Activated CD8-positive, alpha-beta T cell treated with anti-CD3 and anti-CD28 coated beads for 36 hours (primary cell): Measurements from ENCODE around the gene PRODH2. TPM values are rescaled to one million over a fixed set of nuclear protein-coding genes. Genes with fewer than 3 reads are reported as not detected.

Source experiments
- ATAC-seq: fragments of 200-7000 bp; cut with Tn5 transposase; one replicate; pipeline ENCODE4 v1.10.0; 2021; ENCODE audit warnings: mild to moderate bottlenecking, moderate library complexity
- CTCF ChIA-PET: fragments of 350-600 bp; sonication (Branson Sonifier 250); formaldehyde crosslinking; loops from one replicate; lab custom pipeline; 2021; ENCODE audit warnings: antibody characterized with exemption; lab: Charles Lee
- POLR2A ChIA-PET: fragments of 350-600 bp; sonication (Branson Sonifier 250); formaldehyde crosslinking; loops from one replicate; lab custom pipeline; 2021; ENCODE audit warnings: antibody characterized with exemption; lab: Charles Lee
- DNase-seq: peaks from one replicate; pipeline ENCODE4 v3.0.0-alpha.2; 2020
- H3K27ac Mint-ChIP-seq: one replicate; pipeline ENCODE4 v1.8.0; 2021; ENCODE audit warnings: mild to moderate bottlenecking, mixed read lengths
- H3K27me3 Mint-ChIP-seq: one replicate; pipeline ENCODE4 v1.8.0; 2021; ENCODE audit warnings: mixed read lengths
- H3K36me3 Mint-ChIP-seq: one replicate; pipeline ENCODE4 v1.8.0; 2021; ENCODE audit warnings: low read depth, mixed read lengths
- H3K4me1 Mint-ChIP-seq: one replicate; pipeline ENCODE4 v1.8.0; 2021; ENCODE audit warnings: low read depth, mixed read lengths
- H3K4me3 Mint-ChIP-seq: one replicate; pipeline ENCODE4 v1.8.0; 2021; ENCODE audit warnings: mild to moderate bottlenecking, moderate library complexity, mixed read lengths
- H3K9me3 Mint-ChIP-seq: one replicate; pipeline ENCODE4 v1.8.0; 2021; ENCODE audit warnings: mixed read lengths
- intact Hi-C: fragments of 100-400 bp; cut with micrococcal nuclease; formaldehyde crosslinking; loops from one replicate; pipeline ENCODE4 v1.10.0; 2022
- total RNA-seq, 2 experiments: library from RNA; stranded (reverse); gene quantifications; one replicate each; pipeline ENCODE4 v1.2.3, GENCODE V29; 2021
- TF ChIP-seq, protein P1 (sequence below): fragments of 200-600 bp; IDR thresholded peaks from one replicate; pipeline ENCODE4 v1.8.0; 2022; ENCODE audit warnings: antibody characterized with exemption, mild to moderate bottlenecking

The PRODH2 gene
- total RNA-seq, 2 experiments from 2014 or later = not detected

GRCh38 chr19:35754370-35755130 is 58.1 kb downstream of the PRODH2 start:
- ATAC-seq = no peak
- H3K9me3 Mint-ChIP-seq = no peaks in the 10 kb centered on the region
- H3K4me3 Mint-ChIP-seq = no peak overlapping the region
- TF ChIP-seq, protein P1, sequence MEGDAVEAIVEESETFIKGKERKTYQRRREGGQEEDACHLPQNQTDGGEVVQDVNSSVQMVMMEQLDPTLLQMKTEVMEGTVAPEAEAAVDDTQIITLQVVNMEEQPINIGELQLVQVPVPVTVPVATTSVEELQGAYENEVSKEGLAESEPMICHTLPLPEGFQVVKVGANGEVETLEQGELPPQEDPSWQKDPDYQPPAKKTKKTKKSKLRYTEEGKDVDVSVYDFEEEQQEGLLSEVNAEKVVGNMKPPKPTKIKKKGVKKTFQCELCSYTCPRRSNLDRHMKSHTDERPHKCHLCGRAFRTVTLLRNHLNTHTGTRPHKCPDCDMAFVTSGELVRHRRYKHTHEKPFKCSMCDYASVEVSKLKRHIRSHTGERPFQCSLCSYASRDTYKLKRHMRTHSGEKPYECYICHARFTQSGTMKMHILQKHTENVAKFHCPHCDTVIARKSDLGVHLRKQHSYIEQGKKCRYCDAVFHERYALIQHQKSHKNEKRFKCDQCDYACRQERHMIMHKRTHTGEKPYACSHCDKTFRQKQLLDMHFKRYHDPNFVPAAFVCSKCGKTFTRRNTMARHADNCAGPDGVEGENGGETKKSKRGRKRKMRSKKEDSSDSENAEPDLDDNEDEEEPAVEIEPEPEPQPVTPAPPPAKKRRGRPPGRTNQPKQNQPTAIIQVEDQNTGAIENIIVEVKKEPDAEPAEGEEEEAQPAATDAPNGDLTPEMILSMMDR = no peak
- DNase-seq = no peak
- intact Hi-C loops = no loop called here
- no peak overlapping the region for H3K27ac Mint-ChIP-seq
- H3K27me3 Mint-ChIP-seq = peaks cover 7% of the 10 kb centered on the region
- ChIA-PET POLR2A (interaction anchor here (1.1 to 1.4 kb wide), 3 partner anchors 9 to 18 kb away, joined by 3 to 4 read pairs (median 3); partner anchors contain the start of genes PSENEN and U2AF1L4), CTCF (no interaction called here)
- H3K4me1 Mint-ChIP-seq = peaks cover 25% of the 10 kb centered on the region
- H3K36me3 Mint-ChIP-seq = peaks cover 20% of the 10 kb centered on the region

DNA sequence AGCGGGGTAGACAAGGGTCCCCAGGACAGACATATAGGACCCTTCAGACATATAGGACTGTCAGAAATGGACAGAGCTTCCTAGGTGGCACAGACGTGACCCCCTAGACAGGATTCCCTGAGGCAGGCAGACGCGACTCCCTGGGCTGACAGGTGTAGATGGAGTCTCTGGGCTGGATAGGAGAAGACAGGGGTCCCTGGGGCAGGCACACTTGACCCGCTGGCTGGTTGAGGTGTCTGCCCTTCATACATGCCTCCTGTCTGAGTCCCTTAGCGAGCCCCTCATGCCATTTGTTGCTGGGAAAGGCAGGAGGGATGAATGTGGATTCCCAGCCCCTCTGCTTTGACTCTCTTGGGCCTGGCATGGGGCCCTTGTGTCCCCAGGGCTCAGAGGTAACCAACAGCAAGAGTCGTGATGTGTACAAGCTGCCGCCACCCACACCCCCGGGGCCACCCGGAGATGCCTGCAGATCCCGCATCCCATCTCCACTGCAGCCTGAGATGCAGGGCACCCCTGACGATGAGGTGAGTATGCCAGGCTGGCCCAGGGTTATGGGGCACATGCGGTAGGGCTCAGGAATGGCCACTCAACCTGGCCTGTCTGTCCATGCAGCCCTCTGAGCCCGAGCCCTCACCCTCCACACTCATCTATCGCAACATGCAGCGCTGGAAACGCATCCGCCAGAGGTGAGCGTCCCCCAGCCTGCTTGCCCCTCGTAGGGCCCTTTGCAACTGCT is 58.8 kb downstream of the PRODH2 start:
- H3K4me3 Mint-ChIP-seq = no peak overlapping the region
- DNase-seq = no peak

GRCh38 chr19:35752746-35753350 is 59.8 kb downstream of the PRODH2 start:
- peaks cover 19% of the 10 kb centered on the region for H3K36me3 Mint-ChIP-seq
- H3K4me1 Mint-ChIP-seq = peaks cover 27% of the 10 kb centered on the region
- ChIA-PET POLR2A (interaction anchor here (0.8 to 2.3 kb wide), 6 partner anchors 10 to 37 kb away, joined by 3 to 9 read pairs (median 4); partner anchors contain the start of genes IGFLR1 and KMT2B), CTCF (no interaction called here)
- peaks cover 7% of the 10 kb centered on the region for H3K27me3 Mint-ChIP-seq
- DNase-seq = no peak
- intact Hi-C loops = no loop called here
- H3K9me3 Mint-ChIP-seq = no peaks in the 10 kb centered on the region
- H3K27ac Mint-ChIP-seq = no peak overlapping the region
- TF ChIP-seq, protein P1 = no peak
- no peak for ATAC-seq
- H3K4me3 Mint-ChIP-seq = no peak overlapping the region

More for the DNA sequence above, 58.8 kb downstream of the PRODH2 start:
- H3K36me3 Mint-ChIP-seq = peaks cover 16% of the 10 kb centered on the region
- no peak for ATAC-seq
- peaks cover 24% of the 10 kb centered on the region for H3K4me1 Mint-ChIP-seq
- H3K27ac Mint-ChIP-seq = no peak overlapping the region
- H3K9me3 Mint-ChIP-seq = no peaks in the 10 kb centered on the region
- TF ChIP-seq, protein P1 = no peak
- H3K27me3 Mint-ChIP-seq = peaks cover 7% of the 10 kb centered on the region
- ChIA-PET POLR2A (interaction anchor here (1.0 to 2.3 kb wide), 3 partner anchors 11 to 14 kb away, joined by 3 to 9 read pairs (median 4); partner anchors contain the start of gene IGFLR1), CTCF (no interaction called here)
- intact Hi-C loops = no loop called here

- Mint-ChIP-seq H3K27ac (no peak overlapping the region), H3K9me3 (no peaks in the 10 kb centered on the region), H3K4me3 (no peak overlapping the region), H3K4me1 (peaks cover 30% of the 10 kb centered on the region), H3K27me3 (peaks cover 7% of the 10 kb centered on the region), H3K36me3 (peaks cover 20% of the 10 kb centered on the region)
- ChIA-PET CTCF (interaction anchor here (0.6 to 1.2 kb wide), 3 partner anchors 39 to 203 kb away, joined by 3 to 6 read pairs (median 3); no protein-coding TSS in a partner anchor), POLR2A (interaction anchor here (0.8 to 2.3 kb wide), 5 partner anchors 9 to 37 kb away, joined by 3 to 9 read pairs (median 4); partner anchors contain the start of genes IGFLR1 and KMT2B)
- DNase-seq = no peak
- intact Hi-C loops = no loop called here
- ATAC-seq = no peak
- TF ChIP-seq, protein P1 = no peak
These were observed 60.6 kb downstream of the PRODH2 start for GRCh38 chr19:35751839-35752745.
